Fibroblast of skin of left quadriceps (primary cell): Measurements from ENCODE around the gene DNAJC17.

Experiments
- DNase-seq, 2 experiments: peaks; one replicate each; pipeline ENCODE4 v3.0.0-alpha.2; 2013; ENCODE audit warnings: low read depth in 2 of 2

The DNAJC17 gene

DNA sequence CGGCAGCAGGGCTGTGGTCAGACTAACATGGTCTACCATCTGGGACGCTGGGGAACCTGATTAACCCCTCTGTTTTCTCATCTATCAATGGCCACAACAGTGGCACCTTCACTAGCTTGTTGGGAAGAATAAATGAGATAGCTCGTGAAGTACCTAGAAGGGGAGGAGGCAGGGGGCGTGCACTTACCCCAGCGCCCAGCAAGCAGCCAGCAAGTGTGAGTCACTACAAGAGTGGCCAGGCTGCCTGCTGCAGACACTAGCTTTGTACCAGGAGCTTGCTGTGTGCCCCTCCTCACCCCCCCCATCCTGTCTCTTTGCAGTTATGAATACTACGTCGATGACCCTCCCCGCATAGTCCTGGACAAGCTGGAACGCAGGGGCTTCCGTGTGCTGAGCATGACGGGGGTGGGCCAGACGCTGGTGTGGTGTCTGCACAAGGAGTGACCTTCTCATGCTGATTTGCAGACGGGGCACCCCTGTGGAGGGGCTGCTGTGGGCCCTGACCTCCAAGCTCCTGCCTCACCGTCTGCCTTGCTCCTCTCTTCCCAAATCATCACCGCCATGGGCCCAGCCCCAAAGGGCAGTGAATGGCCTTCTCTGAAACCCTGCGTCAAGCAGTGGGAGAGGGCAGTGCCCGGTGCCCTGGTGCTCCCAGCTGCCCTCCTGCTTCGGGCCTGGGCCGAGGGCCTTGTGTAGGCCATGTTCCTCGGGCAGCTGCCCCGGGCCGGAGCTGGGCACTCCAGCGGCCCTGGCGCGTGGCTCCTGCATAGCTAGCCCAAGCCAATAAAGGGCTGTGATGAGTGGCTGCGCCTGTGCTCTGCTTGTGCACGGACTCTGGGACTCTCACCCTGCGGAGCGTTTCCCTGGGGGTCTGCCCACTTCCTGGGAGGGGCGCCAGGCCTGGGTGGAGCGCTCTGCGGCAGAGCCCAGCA, 40.1 kb downstream of the DNAJC17 start:
- no peak for DNase-seq

- no peak for DNase-seq
Observed at GRCh38 chr15:40766194-40766815, 41.0 kb downstream of the DNAJC17 start.

GRCh38 chr15:40764629-40765103, 42.6 kb downstream of the DNAJC17 start:
- no peak for DNase-seq

- DNase-seq = no peak
Observed at GRCh38 chr15:40763801-40764628, 43.3 kb downstream of the DNAJC17 start, which contains the start of gene GCHFR. GCHFR (plus strand) TSS chr15:40764068; CDS start chr15:40764181, 113 bp downstream.

DNA sequence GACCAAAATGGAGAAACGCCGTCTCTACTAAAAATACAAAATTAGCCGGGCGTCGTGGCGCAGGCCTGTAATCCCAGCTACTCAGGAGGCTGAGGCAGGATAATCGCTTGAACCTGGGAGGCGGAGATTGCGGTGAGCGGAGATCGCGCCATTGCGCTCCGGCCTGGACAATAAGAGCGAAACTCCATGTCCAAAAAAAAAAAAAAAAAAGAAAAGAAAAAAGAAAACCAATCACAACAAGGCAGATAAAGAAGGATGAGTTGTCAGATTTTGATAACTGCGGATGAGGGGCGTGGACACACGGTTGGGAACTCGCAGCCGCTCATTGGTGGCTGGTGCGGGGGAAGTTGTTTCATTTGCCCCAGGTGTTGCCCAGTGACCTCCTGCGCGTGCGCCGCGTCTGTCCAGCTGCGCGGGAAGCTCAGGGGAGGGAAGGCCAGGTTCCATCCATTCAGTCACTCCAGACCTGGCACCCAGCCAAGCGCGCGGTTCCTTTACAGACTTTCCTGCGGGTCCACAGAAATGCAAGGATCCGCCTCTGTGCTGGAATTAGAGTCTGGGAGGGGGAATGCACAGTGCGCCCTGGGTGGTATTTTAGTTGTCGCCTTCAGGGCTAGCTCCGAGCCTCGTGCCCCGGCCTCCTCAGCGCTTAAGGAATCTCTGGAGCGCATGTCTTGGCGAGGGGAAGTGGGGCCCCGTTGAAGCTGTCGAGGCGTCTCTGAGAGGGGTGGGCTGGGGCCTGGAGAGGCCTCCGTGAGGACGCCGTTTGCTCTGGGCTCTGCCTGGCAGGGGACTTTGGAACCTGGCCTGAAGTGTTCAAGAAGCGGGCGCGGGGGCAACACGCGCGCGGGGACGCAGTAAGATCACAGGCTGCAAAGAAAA, 44.1 kb downstream of the DNAJC17 start:
- no peak for DNase-seq

- no peak for DNase-seq
Observed at GRCh38 chr15:40759961-40760360, 47.3 kb downstream of the DNAJC17 start.

GRCh38 chr15:40756938-40757337, 50.3 kb downstream of the DNAJC17 start:
- DNase-seq = no peak

DNA sequence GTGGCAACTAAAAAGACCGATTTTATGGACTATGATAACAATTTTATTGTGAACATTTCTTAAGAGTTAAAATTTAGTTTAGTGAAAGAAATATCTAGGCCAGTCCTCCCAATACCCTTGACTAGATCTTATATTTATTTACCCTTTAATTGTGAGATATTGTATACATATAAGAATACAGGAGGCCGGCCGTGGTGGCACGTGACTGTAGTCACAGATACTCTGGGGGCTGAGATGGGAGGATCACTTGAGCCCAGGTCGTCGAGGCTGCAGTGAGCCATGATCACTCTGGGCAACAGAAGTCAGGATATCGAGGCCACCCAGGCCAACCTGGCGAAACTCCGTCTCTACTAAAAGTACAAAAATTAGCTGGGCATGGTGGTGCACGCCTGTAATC, 51.5 kb downstream of the DNAJC17 start:
- no peak for DNase-seq

GRCh38 chr15:40754883-40755811, 52.1 kb downstream of the DNAJC17 start, which contains the start of gene RMDN3:
RMDN3 (minus strand) TSS chr15:40755254; CDS start chr15:40754783, 471 bp downstream.
- peak; percentile 82 to 84 for DNase-seq

DNA sequence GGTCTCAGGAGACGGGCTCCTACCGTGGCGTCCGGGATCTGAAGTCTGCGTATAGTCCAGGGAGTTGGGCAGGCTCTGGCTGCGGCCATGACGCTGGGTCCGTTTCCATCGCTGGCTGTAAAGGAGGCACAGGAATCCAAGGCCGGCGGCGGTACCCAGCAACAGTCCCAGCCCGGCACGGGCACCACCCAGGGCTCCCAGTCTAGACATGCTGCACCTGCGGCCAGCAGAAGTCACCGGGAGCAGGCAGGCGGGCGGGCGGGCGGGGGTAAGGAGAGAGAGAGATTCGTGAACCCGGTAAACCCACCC, 52.7 kb downstream of the DNAJC17 start:
- DNase-seq = no peak

GRCh38 chr15:40751745-40752144, 55.5 kb downstream of the DNAJC17 start:
- no peak for DNase-seq

DNA sequence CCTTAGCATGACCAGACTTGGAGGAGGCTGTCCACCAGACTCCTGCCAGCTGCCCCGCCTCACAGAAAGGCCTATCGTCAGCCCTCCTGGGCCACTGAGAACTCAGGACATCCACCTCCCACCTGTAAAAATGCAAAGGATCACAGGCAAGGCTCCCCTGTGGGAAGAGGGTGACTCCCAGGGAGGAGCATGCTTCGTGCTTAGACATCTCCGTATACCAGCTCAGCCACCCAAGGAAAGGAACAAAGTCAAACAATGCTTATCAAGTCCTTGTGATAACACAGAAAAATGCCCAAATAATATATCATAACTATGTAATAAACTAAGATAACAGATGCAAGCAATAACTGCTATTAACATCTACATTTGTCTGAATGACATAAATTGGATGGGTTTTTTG, 56.4 kb downstream of the DNAJC17 start:
- no peak for DNase-seq

DNA sequence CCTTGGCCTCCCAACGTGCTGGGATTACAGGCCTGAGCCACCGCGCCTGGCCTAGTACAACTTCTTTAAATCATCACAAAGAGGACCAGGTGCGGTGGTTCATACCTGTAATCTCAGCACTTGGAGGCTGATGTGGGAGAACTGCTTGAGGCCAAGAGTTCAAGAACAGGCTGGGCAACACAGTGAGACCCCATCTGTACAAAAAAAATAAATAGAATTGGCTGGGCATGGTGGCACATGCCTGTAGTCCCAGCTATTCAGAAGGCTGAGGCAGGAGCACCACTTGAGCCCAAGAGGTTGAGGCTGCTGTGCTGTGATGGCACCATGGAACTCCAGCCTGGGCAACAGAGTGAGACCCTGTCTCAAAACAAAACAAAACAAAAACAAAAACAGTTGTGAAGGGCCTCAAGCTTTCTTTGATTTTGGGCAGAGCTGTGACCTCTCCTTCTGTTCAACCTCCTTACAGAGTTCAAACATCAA, 58.1 kb downstream of the DNAJC17 start:
- no peak for DNase-seq

DNA sequence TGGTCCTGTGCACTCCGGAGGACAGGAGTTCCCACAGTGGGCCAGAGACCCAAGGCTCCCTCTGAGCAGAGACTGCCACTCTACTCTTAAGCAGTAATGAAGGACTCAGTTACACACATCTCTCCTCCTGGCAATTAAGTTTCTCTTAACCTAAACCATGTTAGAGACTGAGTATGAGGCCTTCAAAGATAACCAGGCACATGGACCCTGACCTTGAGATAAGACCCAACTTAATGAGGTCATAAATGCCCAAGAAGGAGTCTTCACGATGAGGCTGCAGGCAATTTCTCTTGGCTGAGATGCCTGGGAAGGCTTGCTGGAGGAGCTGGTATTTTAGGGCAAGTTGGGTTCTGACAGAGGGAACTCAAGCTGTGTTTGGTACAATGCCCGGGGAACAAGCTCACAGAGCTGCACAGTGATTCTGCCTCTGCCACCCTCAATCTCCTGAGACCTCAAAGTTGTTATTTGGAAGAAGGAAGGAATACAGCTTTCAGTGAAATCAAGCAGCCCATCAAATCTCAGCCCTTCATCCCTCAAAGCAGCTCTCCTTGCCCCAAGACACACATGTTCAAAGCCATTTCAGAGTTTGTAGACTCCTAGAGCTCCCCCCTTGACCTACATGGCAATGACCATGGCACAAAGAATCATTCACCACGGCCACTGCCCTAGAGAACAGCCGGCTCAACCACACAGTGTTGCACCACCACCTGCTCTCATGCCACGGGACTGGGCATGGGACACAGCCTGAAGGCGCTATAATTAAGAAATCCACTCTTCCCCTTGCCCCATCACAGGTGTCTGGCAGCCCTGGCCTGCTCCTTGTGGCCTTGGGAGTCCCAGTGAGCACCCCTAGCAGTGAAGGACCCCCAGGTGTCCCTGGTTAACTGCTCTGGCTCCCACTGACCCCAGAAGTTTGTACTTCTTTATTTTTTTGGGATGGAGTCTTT, 59.3 kb downstream of the DNAJC17 start:
- no peak for DNase-seq

DNA sequence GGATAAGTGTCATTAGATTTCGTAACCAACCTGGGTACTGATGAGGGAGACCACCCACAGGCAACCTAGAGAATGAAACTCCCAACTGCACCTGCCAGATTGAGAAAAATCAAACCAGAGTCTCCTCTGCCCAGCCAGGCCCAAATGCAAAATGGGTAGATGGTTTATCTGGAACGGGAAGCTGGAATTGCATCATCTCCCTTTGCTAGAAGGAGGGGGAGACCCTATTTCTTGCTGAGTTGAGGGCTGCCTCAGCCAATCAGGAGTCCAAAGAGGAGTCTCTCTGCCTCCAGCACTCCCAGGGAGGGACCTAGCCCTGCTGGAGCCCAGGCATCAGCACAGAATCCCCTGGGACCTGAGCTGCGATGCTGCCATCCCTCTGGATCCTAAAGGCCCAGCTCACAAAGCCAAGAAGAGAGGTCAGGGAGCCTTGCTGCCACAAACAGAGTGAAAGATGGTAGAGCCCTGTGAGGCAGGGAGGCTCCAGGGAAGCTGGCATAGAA, 60.3 kb downstream of the DNAJC17 start:
- no peak for DNase-seq

GRCh38 chr15:40744815-40745152, 62.5 kb downstream of the DNAJC17 start:
- DNase-seq = no peak

DNA sequence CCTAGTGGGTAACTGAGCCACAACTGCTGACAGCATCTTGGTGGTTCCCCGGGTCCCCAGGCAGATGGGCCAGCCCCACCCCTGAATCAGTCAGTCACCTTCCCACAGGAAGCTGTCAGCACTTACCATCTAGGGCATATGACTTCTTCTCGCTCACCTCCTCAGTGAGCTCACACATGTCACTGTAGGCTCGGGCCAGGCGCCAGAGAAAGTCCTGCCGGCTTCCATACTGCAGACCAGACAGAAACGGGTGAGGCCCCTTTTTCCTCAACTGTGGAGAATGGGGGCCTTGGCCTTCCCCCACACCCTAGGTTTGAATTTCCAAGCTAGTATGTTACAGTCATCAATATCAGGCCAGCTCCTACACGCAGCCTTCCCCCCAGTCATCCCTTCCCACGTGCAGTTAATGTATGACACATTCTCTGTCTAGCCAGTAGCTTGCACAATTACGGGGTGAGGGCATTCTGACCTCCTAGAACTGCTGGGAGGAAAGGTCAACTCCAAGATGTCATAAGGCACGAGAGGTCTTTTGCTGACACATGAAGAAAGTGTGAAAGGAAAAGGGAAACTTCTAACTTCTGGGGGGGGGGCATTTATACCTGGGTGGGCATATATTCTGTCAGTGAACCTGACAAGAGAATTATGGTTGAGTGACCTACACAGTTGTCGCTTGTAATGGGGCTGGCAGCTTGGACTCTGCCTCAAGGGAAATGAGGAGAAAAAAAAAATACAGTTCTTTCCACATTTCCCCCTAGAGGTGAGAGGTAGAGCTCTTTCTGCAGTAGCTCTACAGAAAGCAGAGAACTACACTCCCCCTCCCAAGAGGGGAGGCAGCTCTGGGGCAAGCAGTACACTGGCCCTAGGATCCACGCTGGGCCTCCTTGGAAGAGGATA, 63.1 kb downstream of the DNAJC17 start:
- DNase-seq = no peak

DNA sequence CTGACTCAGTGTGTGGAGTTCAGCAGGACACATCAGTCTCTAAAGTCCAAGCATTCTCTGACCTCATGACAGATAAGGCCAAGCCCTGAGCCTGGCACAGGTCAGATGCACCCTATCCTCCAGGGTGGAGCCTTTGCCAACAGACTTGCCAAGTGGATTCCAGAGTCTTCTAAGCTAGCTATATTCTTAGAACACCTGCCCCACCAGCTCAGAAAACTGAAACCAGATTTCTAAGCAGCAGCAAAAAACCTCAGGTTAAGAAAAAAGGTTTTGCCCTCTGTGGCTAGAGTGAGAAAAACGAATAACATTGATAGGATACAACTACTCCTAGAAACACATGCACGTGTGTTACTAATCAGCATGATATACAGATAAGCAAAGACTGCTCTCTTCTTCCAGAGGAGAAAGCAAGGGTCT, 63.8 kb downstream of the DNAJC17 start:
- no peak for DNase-seq
